Measurements from ENCODE around the gene SCYL3. TPM values are rescaled to one million over a fixed set of nuclear protein-coding genes. Genes with fewer than 3 reads are reported as not detected.

The SCYL3 gene
- total and polyA plus RNA-seq, 2 experiments from 2014 or later: 2.2 to 6.8 TPM

DNA sequence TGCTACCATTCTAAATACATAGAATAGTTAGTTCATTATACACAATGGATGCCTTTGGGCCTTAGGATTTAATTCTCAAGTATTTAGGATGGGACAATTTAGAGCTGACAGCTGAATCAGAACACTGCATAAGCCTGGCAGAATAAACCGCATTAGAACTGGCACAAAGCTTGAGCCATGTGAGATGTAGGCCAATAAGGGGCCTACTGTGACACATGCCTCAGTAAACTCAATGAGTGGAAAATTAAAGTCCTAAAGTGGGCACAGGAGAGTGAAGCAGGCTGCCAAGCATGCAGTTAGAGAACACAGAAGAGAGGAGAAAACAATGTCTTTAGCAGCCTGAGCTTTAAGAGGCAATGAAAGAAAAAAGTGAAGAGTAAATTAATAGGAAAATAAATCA is 24.3 kb downstream of the SCYL3 start (continued):
- TF ChIP-seq, protein P1, sequence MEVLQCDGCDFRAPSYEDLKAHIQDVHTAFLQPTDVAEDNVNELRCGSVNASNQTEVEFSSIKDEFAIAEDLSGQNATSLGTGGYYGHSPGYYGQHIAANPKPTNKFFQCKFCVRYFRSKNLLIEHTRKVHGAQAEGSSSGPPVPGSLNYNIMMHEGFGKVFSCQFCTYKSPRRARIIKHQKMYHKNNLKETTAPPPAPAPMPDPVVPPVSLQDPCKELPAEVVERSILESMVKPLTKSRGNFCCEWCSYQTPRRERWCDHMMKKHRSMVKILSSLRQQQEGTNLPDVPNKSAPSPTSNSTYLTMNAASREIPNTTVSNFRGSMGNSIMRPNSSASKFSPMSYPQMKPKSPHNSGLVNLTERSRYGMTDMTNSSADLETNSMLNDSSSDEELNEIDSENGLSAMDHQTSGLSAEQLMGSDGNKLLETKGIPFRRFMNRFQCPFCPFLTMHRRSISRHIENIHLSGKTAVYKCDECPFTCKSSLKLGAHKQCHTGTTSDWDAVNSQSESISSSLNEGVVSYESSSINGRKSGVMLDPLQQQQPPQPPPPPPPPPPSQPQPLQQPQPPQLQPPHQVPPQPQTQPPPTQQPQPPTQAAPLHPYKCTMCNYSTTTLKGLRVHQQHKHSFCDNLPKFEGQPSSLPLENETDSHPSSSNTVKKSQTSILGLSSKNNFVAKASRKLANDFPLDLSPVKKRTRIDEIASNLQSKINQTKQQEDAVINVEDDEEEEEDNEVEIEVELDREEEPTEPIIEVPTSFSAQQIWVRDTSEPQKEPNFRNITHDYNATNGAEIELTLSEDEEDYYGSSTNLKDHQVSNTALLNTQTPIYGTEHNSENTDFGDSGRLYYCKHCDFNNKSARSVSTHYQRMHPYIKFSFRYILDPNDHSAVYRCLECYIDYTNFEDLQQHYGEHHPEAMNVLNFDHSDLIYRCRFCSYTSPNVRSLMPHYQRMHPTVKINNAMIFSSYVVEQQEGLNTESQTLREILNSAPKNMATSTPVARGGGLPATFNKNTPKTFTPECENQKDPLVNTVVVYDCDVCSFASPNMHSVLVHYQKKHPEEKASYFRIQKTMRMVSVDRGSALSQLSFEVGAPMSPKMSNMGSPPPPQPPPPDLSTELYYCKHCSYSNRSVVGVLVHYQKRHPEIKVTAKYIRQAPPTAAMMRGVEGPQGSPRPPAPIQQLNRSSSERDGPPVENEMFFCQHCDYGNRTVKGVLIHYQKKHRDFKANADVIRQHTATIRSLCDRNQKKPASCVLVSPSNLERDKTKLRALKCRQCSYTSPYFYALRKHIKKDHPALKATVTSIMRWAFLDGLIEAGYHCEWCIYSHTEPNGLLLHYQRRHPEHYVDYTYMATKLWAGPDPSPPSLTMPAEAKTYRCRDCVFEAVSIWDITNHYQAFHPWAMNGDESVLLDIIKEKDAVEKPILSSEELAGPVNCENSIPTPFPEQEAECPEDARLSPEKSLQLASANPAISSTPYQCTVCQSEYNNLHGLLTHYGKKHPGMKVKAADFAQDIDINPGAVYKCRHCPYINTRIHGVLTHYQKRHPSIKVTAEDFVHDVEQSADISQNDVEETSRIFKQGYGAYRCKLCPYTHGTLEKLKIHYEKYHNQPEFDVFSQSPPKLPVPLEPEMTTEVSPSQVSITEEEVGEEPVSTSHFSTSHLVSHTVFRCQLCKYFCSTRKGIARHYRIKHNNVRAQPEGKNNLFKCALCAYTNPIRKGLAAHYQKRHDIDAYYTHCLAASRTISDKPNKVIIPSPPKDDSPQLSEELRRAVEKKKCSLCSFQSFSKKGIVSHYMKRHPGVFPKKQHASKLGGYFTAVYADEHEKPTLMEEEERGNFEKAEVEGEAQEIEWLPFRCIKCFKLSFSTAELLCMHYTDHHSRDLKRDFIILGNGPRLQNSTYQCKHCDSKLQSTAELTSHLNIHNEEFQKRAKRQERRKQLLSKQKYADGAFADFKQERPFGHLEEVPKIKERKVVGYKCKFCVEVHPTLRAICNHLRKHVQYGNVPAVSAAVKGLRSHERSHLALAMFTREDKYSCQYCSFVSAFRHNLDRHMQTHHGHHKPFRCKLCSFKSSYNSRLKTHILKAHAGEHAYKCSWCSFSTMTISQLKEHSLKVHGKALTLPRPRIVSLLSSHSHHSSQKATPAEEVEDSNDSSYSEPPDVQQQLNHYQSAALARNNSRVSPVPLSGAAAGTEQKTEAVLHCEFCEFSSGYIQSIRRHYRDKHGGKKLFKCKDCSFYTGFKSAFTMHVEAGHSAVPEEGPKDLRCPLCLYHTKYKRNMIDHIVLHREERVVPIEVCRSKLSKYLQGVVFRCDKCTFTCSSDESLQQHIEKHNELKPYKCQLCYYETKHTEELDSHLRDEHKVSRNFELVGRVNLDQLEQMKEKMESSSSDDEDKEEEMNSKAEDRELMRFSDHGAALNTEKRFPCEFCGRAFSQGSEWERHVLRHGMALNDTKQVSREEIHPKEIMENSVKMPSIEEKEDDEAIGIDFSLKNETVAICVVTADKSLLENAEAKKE (CRISPR knock-in tag; IDR thresholded peaks at IDR 0.05): no peak
- TF ChIP-seq STAT1 (IDR thresholded peaks at IDR 0.05; ENCODE audit: unreplicated experiment) (no peak), CREB1 (CRISPR knock-in tag; IDR thresholded peaks at IDR 0.05; ENCODE audit: low read depth) (no peak), POLR2AphosphoS5 (IDR thresholded peaks at IDR 0.05; ENCODE audit: low read depth) (no peak), JUNB (IDR thresholded peaks at IDR 0.05; ENCODE audit: unreplicated experiment) (no peak)
- TF ChIP-seq, protein P2, sequence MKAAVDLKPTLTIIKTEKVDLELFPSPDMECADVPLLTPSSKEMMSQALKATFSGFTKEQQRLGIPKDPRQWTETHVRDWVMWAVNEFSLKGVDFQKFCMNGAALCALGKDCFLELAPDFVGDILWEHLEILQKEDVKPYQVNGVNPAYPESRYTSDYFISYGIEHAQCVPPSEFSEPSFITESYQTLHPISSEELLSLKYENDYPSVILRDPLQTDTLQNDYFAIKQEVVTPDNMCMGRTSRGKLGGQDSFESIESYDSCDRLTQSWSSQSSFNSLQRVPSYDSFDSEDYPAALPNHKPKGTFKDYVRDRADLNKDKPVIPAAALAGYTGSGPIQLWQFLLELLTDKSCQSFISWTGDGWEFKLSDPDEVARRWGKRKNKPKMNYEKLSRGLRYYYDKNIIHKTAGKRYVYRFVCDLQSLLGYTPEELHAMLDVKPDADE (IDR thresholded peaks at IDR 0.05): no peak

DNA sequence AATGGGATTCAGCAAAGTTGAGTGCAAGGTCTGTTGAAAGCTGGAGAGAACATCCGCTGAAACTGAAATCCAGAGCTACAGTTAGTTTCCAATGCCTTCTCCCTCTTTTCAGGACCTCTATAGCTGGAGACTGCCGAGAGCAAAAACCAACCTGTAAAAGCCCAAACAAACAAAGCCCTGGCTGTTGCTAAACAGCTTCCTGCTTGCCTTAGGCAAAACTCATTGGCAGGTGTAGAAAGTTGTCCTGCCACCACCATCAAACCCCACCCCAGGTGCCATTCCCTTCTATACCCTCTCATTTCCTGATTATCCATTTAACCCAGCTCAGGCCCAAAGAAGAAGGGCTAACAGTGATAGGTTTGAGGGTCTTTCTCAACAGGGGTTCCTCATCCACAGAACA is 24.7 kb downstream of the SCYL3 start:
- H3K27me3 Mint-ChIP-seq (ENCODE audit: insufficient read depth, low read depth, poor library complexity): peaks cover 3% of the 10 kb centered on the region
- no peak overlapping the region for H2AFZ ChIP-seq
- no peaks in the 10 kb centered on the region for H3K4me1 Mint-ChIP-seq
- ATAC-seq: no peak
- H3F3A ChIP-seq (replicated peaks; ENCODE audit: low read depth): no peaks in the 10 kb centered on the region
- H3K9me3 Mint-ChIP-seq: peaks cover 19% of the 10 kb centered on the region
- peaks cover 27% of the 10 kb centered on the region for H3K36me3 ChIP-seq (ENCODE audit: insufficient read depth)
- no peak overlapping the region for H3K4me3 Mint-ChIP-seq
- H3K79me2 ChIP-seq (replicated peaks; ENCODE audit: insufficient read depth): no peaks in the 10 kb centered on the region
- H4K20me1 ChIP-seq (replicated peaks; ENCODE audit: insufficient read depth): no peaks in the 10 kb centered on the region; the same call in 1 of the 2 replicates
- no peaks in the 10 kb centered on the region for H3K4me1 ChIP-seq (ENCODE audit: insufficient read depth)
- H3K9me2 ChIP-seq (ENCODE audit: insufficient read depth): no peaks in the 10 kb centered on the region
- H3K27ac ChIP-seq (ENCODE audit: low read depth): no peak overlapping the region
- no peak overlapping the region for H3K27ac Mint-ChIP-seq
- DNase-seq (ENCODE audit: low spot score): no peak
- H3K4me2 ChIP-seq: no peak overlapping the region
- H3K36me3 Mint-ChIP-seq (ENCODE audit: low read depth): peaks cover 69% of the 10 kb centered on the region
- no peak overlapping the region for H3K4me3 ChIP-seq
- no peaks in the 10 kb centered on the region for H3K27me3 ChIP-seq (ENCODE audit: insufficient read depth)
- TF ChIP-seq, protein P1 (CRISPR knock-in tag; IDR thresholded peaks at IDR 0.05): no peak
- TF ChIP-seq, protein P3, sequence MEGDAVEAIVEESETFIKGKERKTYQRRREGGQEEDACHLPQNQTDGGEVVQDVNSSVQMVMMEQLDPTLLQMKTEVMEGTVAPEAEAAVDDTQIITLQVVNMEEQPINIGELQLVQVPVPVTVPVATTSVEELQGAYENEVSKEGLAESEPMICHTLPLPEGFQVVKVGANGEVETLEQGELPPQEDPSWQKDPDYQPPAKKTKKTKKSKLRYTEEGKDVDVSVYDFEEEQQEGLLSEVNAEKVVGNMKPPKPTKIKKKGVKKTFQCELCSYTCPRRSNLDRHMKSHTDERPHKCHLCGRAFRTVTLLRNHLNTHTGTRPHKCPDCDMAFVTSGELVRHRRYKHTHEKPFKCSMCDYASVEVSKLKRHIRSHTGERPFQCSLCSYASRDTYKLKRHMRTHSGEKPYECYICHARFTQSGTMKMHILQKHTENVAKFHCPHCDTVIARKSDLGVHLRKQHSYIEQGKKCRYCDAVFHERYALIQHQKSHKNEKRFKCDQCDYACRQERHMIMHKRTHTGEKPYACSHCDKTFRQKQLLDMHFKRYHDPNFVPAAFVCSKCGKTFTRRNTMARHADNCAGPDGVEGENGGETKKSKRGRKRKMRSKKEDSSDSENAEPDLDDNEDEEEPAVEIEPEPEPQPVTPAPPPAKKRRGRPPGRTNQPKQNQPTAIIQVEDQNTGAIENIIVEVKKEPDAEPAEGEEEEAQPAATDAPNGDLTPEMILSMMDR (conservative IDR thresholded peaks at IDR 0.05; ENCODE audit: low read depth in 2 of 2): no peak
- TF ChIP-seq CREB1 (CRISPR knock-in tag; IDR thresholded peaks at IDR 0.05; ENCODE audit: low read depth): no peak
